ENCODE results near the gene RNF135. TPM values are rescaled to one million over a fixed set of nuclear protein-coding genes. Genes with fewer than 3 reads are reported as not detected.

The RNF135 gene
- total and polyA plus RNA-seq, 10 donors: 20.1 to 43.6 (median 34.2) TPM

DNA sequence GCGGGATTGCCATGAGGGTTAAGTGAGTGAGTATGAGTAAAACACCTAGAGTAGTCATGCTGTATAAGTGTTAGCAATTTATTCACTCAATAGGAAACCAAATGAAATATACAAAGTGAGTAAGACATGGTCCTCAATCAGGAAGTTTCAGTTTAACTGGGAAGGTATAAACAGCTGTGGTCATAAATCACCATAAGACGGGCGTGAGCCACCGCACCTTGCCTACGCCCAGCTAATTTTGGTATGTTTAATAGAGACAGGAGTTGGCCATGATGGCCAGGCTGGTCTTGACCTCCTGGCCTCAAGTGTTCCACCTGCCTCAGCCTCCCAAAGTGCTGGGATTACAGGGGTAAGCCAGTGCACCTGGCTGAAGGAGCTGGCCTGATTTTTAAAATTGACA lies 27.0 kb downstream of the RNF135 start:
- 88 to 97% (median 93%) methylated on average over 5 of the region's 5 CpGs for WGBS, 5 donors
- no peaks in the 10 kb centered on the region for H3K4me1 ChIP-seq
- DNase-seq: no peak
- H3K4me3 ChIP-seq: no peak overlapping the region
- peaks cover 5 to 100% (median 57%) of the 10 kb centered on the region in 6 donors for H3K36me3 ChIP-seq
- intact Hi-C loops (cut with DNase I; ENCODE audit: low total_unique reads): no loop called here
- TF ChIP-seq POLR2A (IDR thresholded peaks at IDR 0.05) (no peak), POLR2AphosphoS5 (IDR thresholded peaks at IDR 0.05) (no peak)
- TF ChIP-seq, protein P1, sequence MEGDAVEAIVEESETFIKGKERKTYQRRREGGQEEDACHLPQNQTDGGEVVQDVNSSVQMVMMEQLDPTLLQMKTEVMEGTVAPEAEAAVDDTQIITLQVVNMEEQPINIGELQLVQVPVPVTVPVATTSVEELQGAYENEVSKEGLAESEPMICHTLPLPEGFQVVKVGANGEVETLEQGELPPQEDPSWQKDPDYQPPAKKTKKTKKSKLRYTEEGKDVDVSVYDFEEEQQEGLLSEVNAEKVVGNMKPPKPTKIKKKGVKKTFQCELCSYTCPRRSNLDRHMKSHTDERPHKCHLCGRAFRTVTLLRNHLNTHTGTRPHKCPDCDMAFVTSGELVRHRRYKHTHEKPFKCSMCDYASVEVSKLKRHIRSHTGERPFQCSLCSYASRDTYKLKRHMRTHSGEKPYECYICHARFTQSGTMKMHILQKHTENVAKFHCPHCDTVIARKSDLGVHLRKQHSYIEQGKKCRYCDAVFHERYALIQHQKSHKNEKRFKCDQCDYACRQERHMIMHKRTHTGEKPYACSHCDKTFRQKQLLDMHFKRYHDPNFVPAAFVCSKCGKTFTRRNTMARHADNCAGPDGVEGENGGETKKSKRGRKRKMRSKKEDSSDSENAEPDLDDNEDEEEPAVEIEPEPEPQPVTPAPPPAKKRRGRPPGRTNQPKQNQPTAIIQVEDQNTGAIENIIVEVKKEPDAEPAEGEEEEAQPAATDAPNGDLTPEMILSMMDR (IDR thresholded peaks at IDR 0.05 in 8 of 11, conservative IDR thresholded peaks at IDR 0.05 in 3 of 11): no peak
- no peaks in the 10 kb centered on the region for H3K9me3 ChIP-seq
- no peak overlapping the region for H3K27ac ChIP-seq
- no peaks in the 10 kb centered on the region for H3K27me3 ChIP-seq (replicated peaks in 1 of 7)

DNA sequence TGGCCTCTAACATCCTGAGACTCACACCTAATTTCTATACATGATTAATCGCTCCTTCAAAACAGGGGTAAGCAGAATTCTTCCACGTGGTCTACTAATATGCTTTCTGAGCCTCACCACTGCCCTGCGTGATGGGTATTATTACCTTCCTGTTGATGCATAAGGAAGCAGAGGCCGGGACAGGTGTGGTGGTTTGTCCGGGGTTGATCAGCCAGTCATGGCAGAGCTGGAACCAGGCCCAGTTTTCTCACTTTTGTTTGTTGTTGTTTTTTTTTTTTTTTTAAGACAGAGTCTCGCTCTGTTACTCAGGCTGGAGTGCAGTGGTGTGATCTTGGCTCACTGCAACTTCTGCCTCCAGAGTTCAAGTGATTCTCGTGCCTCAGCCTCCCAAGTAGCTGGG lies 31.2 kb downstream of the RNF135 start:
- TF ChIP-seq, protein P1 (IDR thresholded peaks at IDR 0.05 in 8 of 11, conservative IDR thresholded peaks at IDR 0.05 in 3 of 11): no peak
- no peak for TF ChIP-seq POLR2A (IDR thresholded peaks at IDR 0.05)
- TF ChIP-seq POLR2AphosphoS5 (IDR thresholded peaks at IDR 0.05): no peak
- intact Hi-C loops (cut with DNase I; ENCODE audit: low total_unique reads): no loop called here
- Histone ChIP-seq H3K4me1 (peaks cover 0 to 5% (median 0%) of the 10 kb centered on the region in 6 donors), H3K4me3 (no peak overlapping the region), H3K9me3 (no peaks in the 10 kb centered on the region), H3K36me3 (peaks cover 4 to 80% (median 37%) of the 10 kb centered on the region in 6 donors), H3K27ac (no peak overlapping the region), H3K27me3 (replicated peaks in 1 of 7) (no peaks in the 10 kb centered on the region)
- 90 to 96% (median 92%) methylated on average over 7 of the region's 7 CpGs for WGBS, 5 donors
- no peak for DNase-seq

- Histone ChIP-seq H3K27ac (no peak overlapping the region), H3K27me3 (replicated peaks in 1 of 7) (no peaks in the 10 kb centered on the region), H3K9me3 (no peaks in the 10 kb centered on the region), H3K4me1 (peaks cover 4 to 13% (median 10%) of the 10 kb centered on the region in 6 donors), H3K4me3 (no peak overlapping the region), H3K36me3 (peaks cover 0 to 67% (median 25%) of the 10 kb centered on the region in 6 donors)
- 96 to 98% (median 98%) methylated on average over 5 of the region's 5 CpGs for WGBS, 5 donors
- no peak for DNase-seq
- TF ChIP-seq POLR2A (IDR thresholded peaks at IDR 0.05) (no peak), POLR2AphosphoS5 (IDR thresholded peaks at IDR 0.05) (no peak)
- TF ChIP-seq, protein P1 (IDR thresholded peaks at IDR 0.05 in 8 of 11, conservative IDR thresholded peaks at IDR 0.05 in 3 of 11): no peak
- intact Hi-C loops (cut with DNase I; ENCODE audit: low total_unique reads): no loop called here
Observed at GRCh38 chr17:31003225-31003866, 32.5 kb downstream of the RNF135 start.

DNA sequence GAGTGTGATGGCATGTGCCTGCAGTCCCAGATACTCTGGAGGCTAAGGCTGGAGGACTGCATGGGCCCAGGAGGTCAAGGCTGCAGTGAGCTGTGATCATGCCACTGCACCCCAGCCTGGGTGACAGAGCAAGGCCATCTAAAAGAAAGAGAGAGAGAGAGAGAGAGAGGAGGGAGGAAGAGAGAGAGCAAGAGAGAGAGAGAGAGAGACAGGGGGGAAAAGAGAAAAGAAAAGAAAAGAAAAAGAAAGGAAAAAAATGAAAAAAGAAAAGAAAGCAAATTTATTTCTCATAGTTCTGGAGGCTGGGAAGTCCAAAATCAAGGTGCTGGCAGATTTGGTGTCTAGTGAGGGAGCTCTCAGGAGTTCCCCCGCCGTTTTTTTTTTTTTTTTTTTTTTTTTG lies 33.3 kb downstream of the RNF135 start:
- no peak overlapping the region for H3K27ac ChIP-seq
- TF ChIP-seq POLR2A (IDR thresholded peaks at IDR 0.05): no peak
- TF ChIP-seq, protein P1 (IDR thresholded peaks at IDR 0.05 in 8 of 11, conservative IDR thresholded peaks at IDR 0.05 in 3 of 11): no peak
- no peak for TF ChIP-seq POLR2AphosphoS5 (IDR thresholded peaks at IDR 0.05)
- H3K36me3 ChIP-seq: peaks cover 0 to 59% (median 18%) of the 10 kb centered on the region in 6 donors
- peaks cover 4 to 20% (median 12%) of the 10 kb centered on the region in 6 donors for H3K4me1 ChIP-seq
- intact Hi-C loops (cut with DNase I; ENCODE audit: low total_unique reads): no loop called here
- H3K27me3 ChIP-seq (replicated peaks in 1 of 7): no peaks in the 10 kb centered on the region
- H3K9me3 ChIP-seq: no peaks in the 10 kb centered on the region
- DNase-seq: no peak
- 84 to 94% (median 91%) methylated on average over 2 of the region's 2 CpGs for WGBS, 5 donors
- H3K4me3 ChIP-seq: no peak overlapping the region
